Activated CD8-positive, alpha-beta memory T cell treated with anti-CD3 and anti-CD28 coated beads for 24 hours (primary cell): ENCODE results near the gene INHBA.

Experiments
- DNase-seq: peaks from one replicate; pipeline ENCODE4 v3.0.0-alpha.2; 2020

Gene INHBA

GRCh38 chr7:41702635-41703371, at the start of gene INHBA:
Gene INHBA, minus strand, starts transcription at chr7:41703090. Its CDS starts 2,716 bp downstream, at chr7:41700374.
- DNase-seq, result no peak

- no peak for DNase-seq
These were observed 49.7 kb upstream of the INHBA start for GRCh38 chr7:41752615-41753014.

GRCh38 chr7:41750661-41751540, 48.0 kb upstream of the INHBA start:
- no peak for DNase-seq

- DNase-seq, result no peak
These were observed 45.1 kb upstream of the INHBA start for GRCh38 chr7:41747961-41748360.

GRCh38 chr7:41745451-41745850, 42.6 kb upstream of the INHBA start:
- DNase-seq, result no peak

- DNase-seq, result no peak
These were observed 41.3 kb upstream of the INHBA start for GRCh38 chr7:41744161-41744560.

GRCh38 chr7:41742401-41743020, 39.6 kb upstream of the INHBA start:
- no peak for DNase-seq

GRCh38 chr7:41738806-41739205, 35.9 kb upstream of the INHBA start:
- no peak for DNase-seq

GRCh38 chr7:41738336-41738735, 35.4 kb upstream of the INHBA start:
- DNase-seq, result no peak

- no peak for DNase-seq
These were observed 32.3 kb upstream of the INHBA start for GRCh38 chr7:41735206-41735605.

GRCh38 chr7:41732843-41733306, 30.0 kb upstream of the INHBA start:
- DNase-seq, result no peak

- DNase-seq, result no peak
These were observed 29.5 kb upstream of the INHBA start for GRCh38 chr7:41732436-41732785.

GRCh38 chr7:41731493-41732435, 28.9 kb upstream of the INHBA start:
- DNase-seq, result no peak

GRCh38 chr7:41730668-41731067, 27.8 kb upstream of the INHBA start:
- DNase-seq, result no peak

- DNase-seq, result no peak
These were observed 27.3 kb upstream of the INHBA start for GRCh38 chr7:41730161-41730560.

- DNase-seq, result no peak
These were observed 26.2 kb upstream of the INHBA start for GRCh38 chr7:41729059-41729458.

- no peak for DNase-seq
These were observed 22.1 kb upstream of the INHBA start for GRCh38 chr7:41725013-41725412.

GRCh38 chr7:41720886-41721285, 18.0 kb upstream of the INHBA start:
- no peak for DNase-seq

- no peak for DNase-seq
These were observed 17.2 kb upstream of the INHBA start for GRCh38 chr7:41720046-41720445.

- DNase-seq, result no peak
These were observed 13.8 kb upstream of the INHBA start for GRCh38 chr7:41716691-41717090.

- no peak for DNase-seq
These were observed 12.1 kb upstream of the INHBA start for GRCh38 chr7:41715000-41715399.

- no peak for DNase-seq
These were observed 8.6 kb upstream of the INHBA start for GRCh38 chr7:41711283-41712064.
